Fibroblast of villous mesenchyme (primary cell): ENCODE results near the gene CORO2B. TPM values are rescaled to one million over a fixed set of nuclear protein-coding genes. Genes with fewer than 3 reads are reported as not detected.
"Not testable (repeated sequence)": the region's sequence is repeated elsewhere in the genome, so short reads cannot be mapped to it uniquely, and the experiment has no call there.

Experiments used
- DNase-seq: peaks from one replicate; pipeline ENCODE4 v3.0.0-alpha.2; 2010; ENCODE audit warnings: low read depth
- H3K4me3 ChIP-seq: 2 replicates; pipeline ENCODE4 v1.5.1; 2011; ENCODE audit warnings: low read depth, mild to moderate bottlenecking, low read length
- total RNA-seq: library from RNA; depleted of rRNA; stranded (reverse); fragments of >200 nt; gene quantifications from 2 replicates; pipeline ENCODE4 v1.2.3, GENCODE V29; 2012
- TF ChIP-seq, protein P1 (sequence below): IDR thresholded peaks from 2 replicates; pipeline ENCODE4 v1.5.1; 2012; ENCODE audit warnings: low read depth, mild to moderate bottlenecking, low read length; ENCODE audit not compliant: insufficient read depth

CORO2B gene
- total RNA-seq, 1 donor, result 9.5 TPM

- TF ChIP-seq, protein P1, sequence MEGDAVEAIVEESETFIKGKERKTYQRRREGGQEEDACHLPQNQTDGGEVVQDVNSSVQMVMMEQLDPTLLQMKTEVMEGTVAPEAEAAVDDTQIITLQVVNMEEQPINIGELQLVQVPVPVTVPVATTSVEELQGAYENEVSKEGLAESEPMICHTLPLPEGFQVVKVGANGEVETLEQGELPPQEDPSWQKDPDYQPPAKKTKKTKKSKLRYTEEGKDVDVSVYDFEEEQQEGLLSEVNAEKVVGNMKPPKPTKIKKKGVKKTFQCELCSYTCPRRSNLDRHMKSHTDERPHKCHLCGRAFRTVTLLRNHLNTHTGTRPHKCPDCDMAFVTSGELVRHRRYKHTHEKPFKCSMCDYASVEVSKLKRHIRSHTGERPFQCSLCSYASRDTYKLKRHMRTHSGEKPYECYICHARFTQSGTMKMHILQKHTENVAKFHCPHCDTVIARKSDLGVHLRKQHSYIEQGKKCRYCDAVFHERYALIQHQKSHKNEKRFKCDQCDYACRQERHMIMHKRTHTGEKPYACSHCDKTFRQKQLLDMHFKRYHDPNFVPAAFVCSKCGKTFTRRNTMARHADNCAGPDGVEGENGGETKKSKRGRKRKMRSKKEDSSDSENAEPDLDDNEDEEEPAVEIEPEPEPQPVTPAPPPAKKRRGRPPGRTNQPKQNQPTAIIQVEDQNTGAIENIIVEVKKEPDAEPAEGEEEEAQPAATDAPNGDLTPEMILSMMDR, result no peak
- no peak overlapping the region for H3K4me3 ChIP-seq
- DNase-seq, result no peak
Observed at GRCh38 chr15:68643216-68643830, 64.5 kb downstream of the CORO2B start.

DNA sequence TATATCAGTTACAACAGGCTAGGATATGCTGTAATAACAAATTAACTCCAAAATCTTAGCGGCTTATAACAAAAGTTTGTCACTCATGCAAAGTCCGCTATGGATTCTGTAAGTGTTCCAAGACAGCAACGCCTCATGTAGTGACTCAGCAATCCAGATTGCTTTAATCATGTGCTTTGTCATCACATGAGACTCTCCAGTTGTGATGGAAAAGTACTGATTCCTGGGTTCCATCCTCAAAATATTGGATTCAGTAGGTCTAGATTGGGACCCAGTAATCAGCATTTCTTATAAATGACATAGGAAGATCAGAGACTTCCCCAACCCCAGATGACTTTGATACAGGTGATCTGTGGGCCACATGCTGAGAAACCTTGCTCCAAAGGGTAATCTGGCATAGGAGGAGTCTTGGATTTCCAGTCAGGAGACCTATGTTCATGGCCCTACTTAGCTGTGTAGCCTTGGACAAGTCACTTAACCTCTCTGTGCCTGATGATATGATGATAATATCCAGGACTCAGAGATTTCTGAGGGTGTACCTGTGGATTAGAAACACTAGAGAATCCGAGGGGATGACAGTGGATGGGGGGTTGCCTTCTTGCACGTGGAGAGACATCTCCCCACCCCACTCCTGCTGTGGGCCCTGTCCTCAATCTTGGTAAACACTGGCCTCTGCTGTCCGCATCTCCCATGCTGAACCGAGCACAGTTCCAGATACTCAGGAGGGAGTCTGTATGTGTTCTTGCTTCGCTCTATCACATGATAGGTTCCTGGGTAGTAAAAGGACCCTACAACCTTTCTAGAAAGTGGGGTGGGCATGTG lies 65.5 kb downstream of the CORO2B start:
- no peak overlapping the region for H3K4me3 ChIP-seq
- DNase-seq, result peak; percentile 76

GRCh38 chr15:68644996-68645395 lies 66.2 kb downstream of the CORO2B start:
- TF ChIP-seq, protein P1, result no peak
- no peak for DNase-seq
- no peak overlapping the region for H3K4me3 ChIP-seq

More for the DNA sequence above, 65.5 kb downstream of the CORO2B start:
- TF ChIP-seq, protein P1, result peak; percentile 35

DNA sequence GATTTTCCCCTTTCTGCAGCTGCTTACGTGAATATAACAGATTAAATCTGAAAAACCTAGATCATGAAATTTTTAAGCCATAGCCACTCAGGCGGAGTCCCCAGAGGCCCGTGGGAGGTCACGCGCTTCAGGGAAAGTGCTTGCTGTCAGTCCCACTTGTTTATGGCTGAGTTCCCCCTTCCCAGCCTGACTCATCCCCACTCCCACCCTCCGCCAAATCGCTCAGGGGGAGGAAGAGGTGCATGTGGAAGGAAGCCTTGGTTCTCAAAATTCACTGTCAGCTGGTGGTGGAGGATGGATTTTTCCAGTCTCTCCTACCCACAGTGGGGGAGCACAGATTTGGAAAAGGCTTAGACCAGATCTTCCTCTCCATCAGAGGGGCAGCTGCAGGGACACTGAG lies 67.4 kb downstream of the CORO2B start:
- H3K4me3 ChIP-seq, result no peak overlapping the region
- no peak for DNase-seq
- TF ChIP-seq, protein P1, result no peak

- DNase-seq, result no peak
- H3K4me3 ChIP-seq, result no peak overlapping the region
- TF ChIP-seq, protein P1, result no peak
Observed at GRCh38 chr15:68646696-68647095, 67.9 kb downstream of the CORO2B start.

- not testable (repeated sequence) for DNase-seq, H3K4me3 ChIP-seq
Observed at GRCh38 chr15:68647361-68647760, 68.6 kb downstream of the CORO2B start.

- no peak overlapping the region for H3K4me3 ChIP-seq
- no peak for DNase-seq
- TF ChIP-seq, protein P1, result peak; percentile 80
Observed at GRCh38 chr15:68650901-68651709, 72.3 kb downstream of the CORO2B start.
